Activated CD8-positive, alpha-beta T cell treated with anti-CD3 and anti-CD28 coated beads, Interleukin-2, amount 10 ng/mL, durations not matched to agents 7 days and 5 days (primary cell): ENCODE measurements around the gene MEA1. TPM values are rescaled to one million over a fixed set of nuclear protein-coding genes. Genes with fewer than 3 reads are reported as not detected.
"Not testable (repeated sequence)": the region's sequence is repeated elsewhere in the genome, so short reads cannot be mapped to it uniquely, and the experiment has no call there.

Experiments
- ATAC-seq: fragments of 150-1000 bp; cut with Tn5 transposase; one replicate; pipeline ENCODE4 v1.10.0; 2021; ENCODE audit warnings: moderate library complexity
- CTCF ChIA-PET: fragments of 350-600 bp; sonication (Branson Sonifier 250); formaldehyde crosslinking; loops from one replicate; lab custom pipeline; 2021; ENCODE audit warnings: antibody characterized with exemption; lab: Charles Lee
- POLR2A ChIA-PET: fragments of 350-600 bp; sonication (Branson Sonifier 250); formaldehyde crosslinking; loops from one replicate; lab custom pipeline; 2021; ENCODE audit warnings: antibody characterized with exemption; lab: Charles Lee
- DNase-seq: peaks from one replicate; pipeline ENCODE4 v3.0.0-alpha.2; 2020
- H3K27ac Mint-ChIP-seq: one replicate; pipeline ENCODE4 v1.8.0; 2021; ENCODE audit warnings: mild to moderate bottlenecking, mixed read lengths
- H3K27me3 Mint-ChIP-seq: one replicate; pipeline ENCODE4 v1.8.0; 2021; ENCODE audit warnings: low read depth, mixed read lengths
- H3K36me3 Mint-ChIP-seq: one replicate; pipeline ENCODE4 v1.8.0; 2021; ENCODE audit warnings: low read depth, mixed read lengths
- H3K4me1 Mint-ChIP-seq: one replicate; pipeline ENCODE4 v1.8.0; 2021; ENCODE audit warnings: low read depth, mixed read lengths
- H3K4me3 Mint-ChIP-seq: one replicate; pipeline ENCODE4 v1.8.0; 2021; ENCODE audit warnings: mild to moderate bottlenecking, mixed read lengths
- H3K9me3 Mint-ChIP-seq: one replicate; pipeline ENCODE4 v1.8.0; 2022; ENCODE audit warnings: mixed read lengths; ENCODE audit not compliant: insufficient read depth
- total RNA-seq, 2 experiments: library from RNA; stranded (reverse); gene quantifications; one replicate each; pipeline ENCODE4 v1.2.3, GENCODE V29; 2021

Gene MEA1
- total RNA-seq, 2 experiments from 2014 or later = 77.1 to 84.1 TPM

- Mint-ChIP-seq H3K36me3 (peaks cover 53% of the 10 kb centered on the region), H3K27me3 (no peaks in the 10 kb centered on the region), H3K9me3 (no peaks in the 10 kb centered on the region), H3K4me3 (no peak overlapping the region), H3K27ac (no peak overlapping the region), H3K4me1 (peaks cover 6% of the 10 kb centered on the region)
- DNase-seq (no peak), ATAC-seq (no peak)
- CTCF ChIA-PET = interaction anchor here (8.7 kb wide), 1 partner anchor 136 kb away, joined by 61 read pairs; no protein-coding TSS in a partner anchor
- POLR2A ChIA-PET = no interaction called here
Measured at GRCh38 chr6:43007126-43007525, 6.6 kb downstream of the MEA1 start.

GRCh38 chr6:43006251-43006650 is 7.5 kb downstream of the MEA1 start:
- peaks cover 47% of the 10 kb centered on the region for H3K36me3 Mint-ChIP-seq
- POLR2A ChIA-PET = interaction anchor here (0.6 to 1.4 kb wide), 2 partner anchors 22 to 116 kb away, joined by 3 read pairs; partner anchors contain the start of gene PPP2R5D
- H3K4me1 Mint-ChIP-seq = no peaks in the 10 kb centered on the region

GRCh38 chr6:43005844-43006243 is 7.9 kb downstream of the MEA1 start:
- POLR2A ChIA-PET = interaction anchor here (0.6 to 1.4 kb wide), 2 partner anchors 21 to 116 kb away, joined by 3 read pairs; partner anchors contain the start of gene PPP2R5D

More at GRCh38 chr6:43006251-43006650, 7.5 kb downstream of the MEA1 start:
- Mint-ChIP-seq H3K9me3 (no peaks in the 10 kb centered on the region), H3K27me3 (no peaks in the 10 kb centered on the region), H3K27ac (no peak overlapping the region), H3K4me3 (no peak overlapping the region)
- CTCF ChIA-PET = interaction anchor here (0.8 to 8.7 kb wide), 2 partner anchors 22 to 137 kb away, joined by 4 to 61 read pairs; partner anchors contain the start of gene PPP2R5D
- no peak for DNase-seq
- ATAC-seq = no peak

GRCh38 chr6:43001843-43002242 is 11.9 kb downstream of the MEA1 start:
- ATAC-seq = no peak
- Mint-ChIP-seq H3K4me3 (no peak overlapping the region), H3K9me3 (no peaks in the 10 kb centered on the region), H3K27me3 (no peaks in the 10 kb centered on the region), H3K4me1 (no peaks in the 10 kb centered on the region), H3K36me3 (peaks cover 9% of the 10 kb centered on the region), H3K27ac (no peak overlapping the region)
- ChIA-PET POLR2A (interaction anchor here (3.4 kb wide), 1 partner anchor 23 kb away, joined by 14 read pairs; the partner anchor contains the start of gene PEX6), CTCF (no interaction called here)
- no peak for DNase-seq

More at GRCh38 chr6:43005844-43006243, 7.9 kb downstream of the MEA1 start:
- Mint-ChIP-seq H3K4me3 (no peak overlapping the region), H3K4me1 (no peaks in the 10 kb centered on the region), H3K36me3 (peaks cover 43% of the 10 kb centered on the region), H3K27me3 (no peaks in the 10 kb centered on the region), H3K27ac (no peak overlapping the region), H3K9me3 (no peaks in the 10 kb centered on the region)
- ATAC-seq (no peak), DNase-seq (no peak)
- CTCF ChIA-PET = interaction anchor here (0.8 to 8.7 kb wide), 2 partner anchors 22 to 137 kb away, joined by 4 to 61 read pairs; partner anchors contain the start of gene PPP2R5D

- ATAC-seq, H3K4me1 Mint-ChIP-seq, H3K27me3 Mint-ChIP-seq, POLR2A ChIA-PET, H3K27ac Mint-ChIP-seq, DNase-seq, H3K4me3 Mint-ChIP-seq, H3K36me3 Mint-ChIP-seq, H3K9me3 Mint-ChIP-seq: not testable (repeated sequence)
- CTCF ChIA-PET = interaction anchor here (2.0 kb wide), 1 partner anchor 23 kb away, joined by 4 read pairs; the partner anchor contains the start of gene RRP36
Measured at GRCh38 chr6:42998205-42998604, 15.5 kb downstream of the MEA1 start.

- H3K36me3 Mint-ChIP-seq = peaks cover 11% of the 10 kb centered on the region
- no peaks in the 10 kb centered on the region for H3K27me3 Mint-ChIP-seq
- no peak overlapping the region for H3K27ac Mint-ChIP-seq
- no peaks in the 10 kb centered on the region for H3K9me3 Mint-ChIP-seq
- ATAC-seq (no peak), DNase-seq (no peak)
- POLR2A ChIA-PET = interaction anchor here (1.5 kb wide), 1 partner anchor 18 kb away, joined by 4 read pairs; the partner anchor contains the start of gene PEX6
- no peak overlapping the region for H3K4me3 Mint-ChIP-seq
- CTCF ChIA-PET = interaction anchor here (1.1 to 1.4 kb wide), 2 partner anchors 9 to 18 kb away, joined by 3 to 7 read pairs; partner anchors contain the start of gene KLHDC3
- no peaks in the 10 kb centered on the region for H3K4me1 Mint-ChIP-seq
Measured at GRCh38 chr6:42996513-42996912, 17.2 kb downstream of the MEA1 start.

GRCh38 chr6:42993445-42993844 is 20.3 kb downstream of the MEA1 start:
- H3K4me3 Mint-ChIP-seq = no peak overlapping the region
- H3K27me3 Mint-ChIP-seq = no peaks in the 10 kb centered on the region
- no peaks in the 10 kb centered on the region for H3K4me1 Mint-ChIP-seq
- H3K36me3 Mint-ChIP-seq = peaks cover 35% of the 10 kb centered on the region
- no peaks in the 10 kb centered on the region for H3K9me3 Mint-ChIP-seq
- ChIA-PET CTCF (interaction anchor here (0.7 kb wide), 1 partner anchor 67 kb away, joined by 3 read pairs; no protein-coding TSS in a partner anchor), POLR2A (no interaction called here)
- DNase-seq (no peak), ATAC-seq (no peak)
- H3K27ac Mint-ChIP-seq = no peak overlapping the region

- H3K36me3 Mint-ChIP-seq = peaks cover 45% of the 10 kb centered on the region
- POLR2A ChIA-PET = no interaction called here
- no peak for DNase-seq
Measured at GRCh38 chr6:42989923-42990322, 23.8 kb downstream of the MEA1 start.

GRCh38 chr6:42988486-42989020 is 25.2 kb downstream of the MEA1 start:
- no peak overlapping the region for H3K4me3 Mint-ChIP-seq
- H3K36me3 Mint-ChIP-seq = peaks cover 44% of the 10 kb centered on the region
- ChIA-PET POLR2A (interaction anchor here (2.0 kb wide), 1 partner anchor 9 kb away, joined by 11 read pairs; the partner anchor contains the start of gene PEX6), CTCF (interaction anchor here (1.2 to 1.5 kb wide), 3 partner anchors 8 to 21 kb away, joined by 4 to 7 read pairs (median 4); no protein-coding TSS in a partner anchor)
- no peak for DNase-seq
- H3K27me3 Mint-ChIP-seq = no peaks in the 10 kb centered on the region
- peaks cover 34% of the 10 kb centered on the region for H3K4me1 Mint-ChIP-seq
- no peaks in the 10 kb centered on the region for H3K9me3 Mint-ChIP-seq
- no peak for ATAC-seq
- no peak overlapping the region for H3K27ac Mint-ChIP-seq

More at GRCh38 chr6:42989923-42990322, 23.8 kb downstream of the MEA1 start:
- Mint-ChIP-seq H3K9me3 (no peaks in the 10 kb centered on the region), H3K4me1 (peaks cover 28% of the 10 kb centered on the region), H3K27me3 (no peaks in the 10 kb centered on the region), H3K27ac (no peak overlapping the region), H3K4me3 (no peak overlapping the region)
- CTCF ChIA-PET = no interaction called here
- no peak for ATAC-seq

- H3K27ac Mint-ChIP-seq = no peak overlapping the region
- no peak for DNase-seq
- ATAC-seq = no peak
- no peak overlapping the region for H3K4me3 Mint-ChIP-seq
- peaks cover 34% of the 10 kb centered on the region for H3K4me1 Mint-ChIP-seq
- ChIA-PET CTCF (interaction anchor here (1.2 to 1.5 kb wide), 3 partner anchors 9 to 22 kb away, joined by 4 to 7 read pairs (median 4); no protein-coding TSS in a partner anchor), POLR2A (interaction anchor here (2.0 kb wide), 1 partner anchor 9 kb away, joined by 11 read pairs; the partner anchor contains the start of gene PEX6)
- peaks cover 41% of the 10 kb centered on the region for H3K36me3 Mint-ChIP-seq
- H3K9me3 Mint-ChIP-seq = no peaks in the 10 kb centered on the region
- no peaks in the 10 kb centered on the region for H3K27me3 Mint-ChIP-seq
Measured at GRCh38 chr6:42987533-42988451, 26.0 kb downstream of the MEA1 start.

- ATAC-seq = no peak
- H3K36me3 Mint-ChIP-seq = peaks cover 25% of the 10 kb centered on the region
- H3K27me3 Mint-ChIP-seq = no peaks in the 10 kb centered on the region
- DNase-seq = peak; percentile 33
- CTCF ChIA-PET = interaction anchor here (1.0 to 4.0 kb wide), 4 partner anchors 20 to 158 kb away, joined by 3 to 16 read pairs (median 4); partner anchors contain the start of gene CUL7
- no peaks in the 10 kb centered on the region for H3K9me3 Mint-ChIP-seq
- H3K4me1 Mint-ChIP-seq = peaks cover 43% of the 10 kb centered on the region
- H3K27ac Mint-ChIP-seq = peak overlapping the region; percentile 85
- peak overlapping the region; percentile 88 for H3K4me3 Mint-ChIP-seq
- POLR2A ChIA-PET = interaction anchor here (0.8 to 3.9 kb wide), 8 partner anchors 10 to 73 kb away, joined by 3 to 27 read pairs (median 7); partner anchors contain the start of genes CNPY3, KLHDC3 and MEA1
Measured at GRCh38 chr6:42984924-42985475, 28.7 kb downstream of the MEA1 start.
